RWPE1 (cell line): ENCODE measurements around the gene LILRA5.

Experiments
- CTCF ChIA-PET: fragments of 350-600 bp; sonication (Branson Sonifier 250); formaldehyde crosslinking; extraction: SDS; loops from one replicate; lab custom pipeline; 2021; lab: Yijun Ruan, JAX
- POLR2A ChIA-PET: fragments of 400-600 bp; formaldehyde crosslinking; extraction: SDS; loops from one replicate; lab custom pipeline; 2020; ENCODE audit warnings: antibody characterized with exemption; ENCODE audit not compliant: low non-redundant PET; lab: Yijun Ruan, JAX
- DNase-seq: peaks from one replicate; pipeline ENCODE4 v3.0.0; 2012; ENCODE audit warnings: low spot score
- H3K27ac ChIP-seq: fragments of 450-650 bp; 2 replicates; pipeline ENCODE4 v1.5.1; 2017
- CTCF ChIP-seq: fragments of 450-650 bp; conservative IDR thresholded peaks from 2 replicates; pipeline ENCODE4 v1.5.1; 2017; ENCODE audit warnings: low read depth, mild to moderate bottlenecking

The LILRA5 gene

GRCh38 chr19:54317108-54317964 is 4.4 kb upstream of the LILRA5 start:
- no peak for TF ChIP-seq CTCF
- DNase-seq = no peak
- H3K27ac ChIP-seq = no peak overlapping the region
- CTCF ChIA-PET = interaction anchor here (1.5 kb wide), 1 partner anchor 8 kb away, joined by 6 read pairs; no protein-coding TSS in a partner anchor
- POLR2A ChIA-PET = no interaction called here

- no peak for DNase-seq
- TF ChIP-seq CTCF = no peak
- ChIA-PET POLR2A (no interaction called here), CTCF (interaction anchor here (1.5 kb wide), 1 partner anchor 8 kb away, joined by 6 read pairs; no protein-coding TSS in a partner anchor)
- H3K27ac ChIP-seq = no peak overlapping the region
Measured at GRCh38 chr19:54316746-54317107, 3.8 kb upstream of the LILRA5 start.

GRCh38 chr19:54315956-54316355 is 3.0 kb upstream of the LILRA5 start:
- POLR2A ChIA-PET = no interaction called here
- CTCF ChIA-PET = interaction anchor here (1.5 kb wide), 1 partner anchor 9 kb away, joined by 6 read pairs; no protein-coding TSS in a partner anchor

GRCh38 chr19:54312011-54312410 is 955 bp downstream of the LILRA5 start:
- POLR2A ChIA-PET = no interaction called here
- no peak overlapping the region for H3K27ac ChIP-seq
- no peak for DNase-seq
- CTCF ChIA-PET = no interaction called here
- no peak for TF ChIP-seq CTCF

More at GRCh38 chr19:54315956-54316355, 3.0 kb upstream of the LILRA5 start:
- no peak for TF ChIP-seq CTCF
- DNase-seq = no peak
- H3K27ac ChIP-seq = no peak overlapping the region

GRCh38 chr19:54311486-54311885 is 1.5 kb downstream of the LILRA5 start:
- DNase-seq = no peak
- H3K27ac ChIP-seq = no peak overlapping the region
- CTCF ChIA-PET = no interaction called here
- no peak for TF ChIP-seq CTCF
- POLR2A ChIA-PET = no interaction called here

- H3K27ac ChIP-seq = no peak overlapping the region
- POLR2A ChIA-PET = no interaction called here
- CTCF ChIA-PET = interaction anchor here (0.7 kb wide), 1 partner anchor 13 kb away, joined by 3 read pairs; no protein-coding TSS in a partner anchor
- no peak for DNase-seq
- no peak for TF ChIP-seq CTCF
Measured at GRCh38 chr19:54310543-54310942, 2.4 kb downstream of the LILRA5 start.
